ENCODE data around the gene TCAIM.

The TCAIM gene

DNA sequence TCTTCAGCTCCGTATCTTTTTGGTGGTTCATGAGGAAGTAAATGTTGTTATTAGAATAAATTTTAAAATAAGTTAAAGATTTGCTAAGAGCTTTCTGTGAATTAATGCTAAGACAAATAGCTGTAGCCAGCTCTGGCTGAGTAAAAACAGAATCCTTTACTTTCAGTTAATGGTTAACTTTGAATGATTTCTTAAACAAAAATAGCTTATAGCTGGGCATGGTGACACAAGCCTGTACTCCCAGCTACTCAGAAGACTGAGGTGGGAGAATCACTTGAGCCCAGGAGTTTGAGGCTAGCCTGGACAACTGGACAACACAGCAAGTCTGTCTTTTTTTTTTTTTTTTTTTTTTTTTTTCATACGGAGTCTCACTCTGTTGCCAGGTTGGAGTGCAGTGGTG lies 25.0 kb downstream of the TCAIM start:
- no peak for DNase-seq (ENCODE audit: low read depth)
- no peak overlapping the region for H3K4me3 ChIP-seq (ENCODE audit: low read depth, low read length)
- TF ChIP-seq, protein P1, sequence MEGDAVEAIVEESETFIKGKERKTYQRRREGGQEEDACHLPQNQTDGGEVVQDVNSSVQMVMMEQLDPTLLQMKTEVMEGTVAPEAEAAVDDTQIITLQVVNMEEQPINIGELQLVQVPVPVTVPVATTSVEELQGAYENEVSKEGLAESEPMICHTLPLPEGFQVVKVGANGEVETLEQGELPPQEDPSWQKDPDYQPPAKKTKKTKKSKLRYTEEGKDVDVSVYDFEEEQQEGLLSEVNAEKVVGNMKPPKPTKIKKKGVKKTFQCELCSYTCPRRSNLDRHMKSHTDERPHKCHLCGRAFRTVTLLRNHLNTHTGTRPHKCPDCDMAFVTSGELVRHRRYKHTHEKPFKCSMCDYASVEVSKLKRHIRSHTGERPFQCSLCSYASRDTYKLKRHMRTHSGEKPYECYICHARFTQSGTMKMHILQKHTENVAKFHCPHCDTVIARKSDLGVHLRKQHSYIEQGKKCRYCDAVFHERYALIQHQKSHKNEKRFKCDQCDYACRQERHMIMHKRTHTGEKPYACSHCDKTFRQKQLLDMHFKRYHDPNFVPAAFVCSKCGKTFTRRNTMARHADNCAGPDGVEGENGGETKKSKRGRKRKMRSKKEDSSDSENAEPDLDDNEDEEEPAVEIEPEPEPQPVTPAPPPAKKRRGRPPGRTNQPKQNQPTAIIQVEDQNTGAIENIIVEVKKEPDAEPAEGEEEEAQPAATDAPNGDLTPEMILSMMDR (IDR thresholded peaks at IDR 0.05; ENCODE audit: insufficient read depth, low read depth, low read length, missing control alignments), result no peak

DNA sequence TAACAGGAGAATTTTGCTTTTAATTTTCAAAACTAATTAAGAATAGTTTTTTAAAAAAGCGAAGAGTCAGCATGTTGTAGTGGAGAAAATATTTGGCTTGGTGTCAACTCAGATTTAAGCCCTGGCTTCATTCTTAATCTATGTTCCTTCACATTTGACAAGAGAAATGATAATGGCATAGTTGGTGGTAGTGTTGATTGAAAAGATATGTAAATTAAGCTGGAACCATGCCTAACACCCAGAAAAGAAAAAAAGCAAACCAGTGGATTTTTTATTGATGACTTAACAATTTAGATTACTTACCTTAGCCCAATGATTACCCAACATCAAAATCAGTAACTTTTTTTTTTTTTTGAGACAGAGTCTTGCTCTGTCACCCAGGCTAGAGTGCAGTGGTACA lies 27.4 kb downstream of the TCAIM start:
- H3K4me3 ChIP-seq (ENCODE audit: low read depth, low read length), result no peak overlapping the region
- TF ChIP-seq, protein P1 (IDR thresholded peaks at IDR 0.05; ENCODE audit: insufficient read depth, low read depth, low read length, missing control alignments), result no peak
- no peak for DNase-seq (ENCODE audit: low read depth)

DNA sequence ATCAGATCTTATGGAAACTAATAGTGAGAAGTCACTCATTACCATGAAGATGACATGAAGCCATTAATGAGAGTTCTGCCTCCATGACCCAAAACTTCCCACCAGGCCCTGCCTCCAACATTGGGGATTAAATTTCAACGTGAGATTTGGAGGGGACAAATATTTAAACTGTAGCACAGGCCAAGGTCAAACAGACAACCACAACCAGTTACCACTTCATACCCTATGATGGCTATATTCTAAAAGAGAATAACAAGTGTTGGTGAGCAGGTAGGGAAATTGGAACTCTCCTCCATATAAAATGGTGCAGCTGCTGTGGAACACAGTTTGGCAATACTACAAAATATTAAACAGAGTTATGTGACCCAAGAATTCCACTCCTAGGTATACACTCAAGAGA lies 36.9 kb downstream of the TCAIM start:
- TF ChIP-seq, protein P1 (IDR thresholded peaks at IDR 0.05; ENCODE audit: insufficient read depth, low read depth, low read length, missing control alignments), result no peak
- no peak for DNase-seq (ENCODE audit: low read depth)
- no peak overlapping the region for H3K4me3 ChIP-seq (ENCODE audit: low read depth, low read length)

DNA sequence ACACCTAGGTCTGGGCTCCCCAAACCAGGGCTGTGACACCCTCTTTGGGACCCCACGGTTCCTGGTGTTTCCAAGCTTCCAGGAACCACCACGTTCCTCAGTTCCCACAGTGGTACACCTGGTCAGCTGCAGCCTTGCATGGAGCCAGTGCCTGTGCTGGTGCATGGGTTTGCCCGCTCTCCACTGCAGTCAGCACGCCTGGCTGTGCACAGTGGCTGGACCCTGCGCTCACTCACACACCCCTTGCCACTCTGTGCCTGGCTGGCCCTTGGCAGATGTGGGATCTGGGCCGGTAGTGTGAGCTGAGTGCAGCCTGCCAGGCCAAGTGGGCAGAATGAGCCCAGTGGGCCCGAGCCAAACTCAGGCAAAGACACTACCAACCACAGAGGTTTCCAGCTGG lies 48.8 kb downstream of the TCAIM start:
- H3K4me3 ChIP-seq (ENCODE audit: low read depth, low read length), result no peak overlapping the region
- no peak for DNase-seq (ENCODE audit: low read depth)
- TF ChIP-seq, protein P1 (IDR thresholded peaks at IDR 0.05; ENCODE audit: insufficient read depth, low read depth, low read length, missing control alignments), result no peak

DNA sequence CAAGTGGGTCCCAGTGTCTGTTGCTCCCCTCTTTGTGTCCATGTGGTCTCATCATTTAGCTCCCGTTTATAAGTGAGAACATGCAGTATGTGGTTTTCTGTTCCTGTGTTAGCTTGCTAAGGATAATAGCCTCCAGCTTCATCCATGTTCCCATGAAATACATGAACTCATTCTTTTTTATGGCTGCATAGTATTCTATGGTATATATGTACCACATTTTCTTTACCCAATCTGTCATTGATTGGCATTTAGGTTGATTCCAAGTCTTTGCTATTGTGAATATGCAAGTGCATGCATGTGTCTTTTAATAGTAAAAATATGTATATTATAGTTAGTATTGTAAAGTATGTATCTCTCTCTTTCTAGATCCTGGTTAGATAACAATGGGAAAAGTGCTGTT lies 53.9 kb downstream of the TCAIM start:
- DNase-seq (ENCODE audit: low read depth), result no peak
- TF ChIP-seq, protein P1 (IDR thresholded peaks at IDR 0.05; ENCODE audit: insufficient read depth, low read depth, low read length, missing control alignments), result no peak
- H3K4me3 ChIP-seq (ENCODE audit: low read depth, low read length), result no peak overlapping the region

DNA sequence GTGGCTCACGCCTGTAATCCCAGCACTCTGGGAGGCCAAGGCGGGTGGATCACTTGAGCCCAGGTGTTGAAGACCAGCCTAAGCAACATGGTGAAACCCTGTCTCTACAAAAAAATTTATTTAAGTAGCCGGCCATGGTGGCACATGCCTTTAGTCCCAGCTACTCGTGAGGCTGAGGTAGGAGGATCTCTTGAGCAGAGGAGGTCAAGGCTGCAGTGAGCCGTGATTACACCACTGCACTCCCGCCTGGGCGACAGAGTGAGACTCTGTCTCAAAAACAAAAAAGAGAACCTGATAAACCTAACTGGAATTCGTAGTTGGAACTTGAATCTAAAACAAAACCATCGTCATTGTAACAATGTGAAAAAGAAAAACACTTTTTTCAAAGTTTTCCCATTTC lies 57.1 kb downstream of the TCAIM start:
- no peak for DNase-seq (ENCODE audit: low read depth)
- H3K4me3 ChIP-seq (ENCODE audit: low read depth, low read length), result no peak overlapping the region
- TF ChIP-seq, protein P1 (IDR thresholded peaks at IDR 0.05; ENCODE audit: insufficient read depth, low read depth, low read length, missing control alignments), result no peak

All from GM12865 (cell line).